ENCODE results near the gene NGF. TPM values are rescaled to one million over a fixed set of nuclear protein-coding genes. Genes with fewer than 3 reads are reported as not detected.

NGF gene
- total and polyA plus RNA-seq, 2 of the 8 experiments (the other 6 are each of a cell fraction or from before 2014, with no cell fraction given) = 1.6 TPM; not detected in 1

DNA sequence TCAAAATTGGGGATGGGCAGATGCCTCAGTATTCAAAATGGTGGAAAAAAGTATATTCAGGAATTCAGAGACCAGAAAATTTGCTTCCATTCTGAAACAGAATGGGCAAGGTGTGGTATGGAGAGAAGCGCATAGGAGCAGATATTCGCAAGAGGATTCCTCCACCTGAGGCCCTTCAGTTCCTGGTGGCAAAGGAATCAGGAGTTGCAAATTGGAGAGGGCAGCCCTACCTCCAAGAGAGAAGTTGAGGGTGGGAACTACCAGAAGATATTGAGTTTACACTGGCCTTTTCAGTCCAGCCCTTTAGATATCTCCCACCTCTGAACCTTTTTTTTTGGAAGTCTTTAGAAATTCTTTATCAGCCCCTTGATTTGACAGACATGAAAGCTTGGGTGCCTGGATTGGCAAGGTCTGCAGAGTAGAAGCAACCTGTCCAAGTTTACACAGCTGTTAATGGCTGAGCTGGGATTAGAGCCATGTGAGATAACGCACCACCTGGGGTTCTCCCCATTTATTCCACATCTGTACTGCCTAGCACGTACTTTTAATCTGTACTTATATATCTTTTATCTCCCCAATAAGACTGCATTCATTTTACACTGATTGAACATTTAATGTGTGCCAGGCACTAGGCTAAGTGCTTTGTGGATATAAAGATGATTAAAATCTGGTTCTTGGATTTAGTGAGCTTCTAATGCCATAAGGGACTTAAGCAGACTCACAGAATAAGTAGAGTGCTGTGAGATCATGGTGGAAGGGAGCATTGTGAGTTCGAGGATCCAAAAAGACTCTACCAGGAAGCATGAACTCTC lies 99.5 kb downstream of the NGF start:
- Histone ChIP-seq H3K4me2 (ENCODE audit: insufficient read depth in 1 of 2, low read depth in 2 of 2, low read length in 2 of 2) (no peak overlapping the region), H2BK5ac (ENCODE audit: low read depth, low read length) (no peak overlapping the region), H4K20me1 (replicated peaks in 1 of 2; ENCODE audit: control insufficient read depth in 1 of 2, insufficient read depth in 2 of 2, low read length in 2 of 2) (no peaks in the 10 kb centered on the region), H3K18ac (ENCODE audit: extremely low read depth, low read length) (no peak overlapping the region), H2BK12ac (ENCODE audit: low read depth, low read length) (no peak overlapping the region), H3K56ac (replicated peaks; ENCODE audit: insufficient read length, low read depth, low read length) (no peak overlapping the region), H3K27me3 (replicated peaks in 1 of 4; ENCODE audit: control insufficient read depth in 3 of 4, extremely low read depth in 1 of 4, insufficient read depth in 3 of 4, low read length in 3 of 4) (peaks cover 0 to 1% (median 0%) of the 10 kb centered on the region in 4 experiments; a peak in 1 of 7 replicates), H3K79me2 (ENCODE audit: control insufficient read depth in 1 of 2, insufficient read depth in 2 of 2, low read length in 2 of 2) (no peaks in the 10 kb centered on the region), H3K4ac (replicated peaks; ENCODE audit: insufficient read length, low read depth, low read length) (no peak overlapping the region), H4K8ac (ENCODE audit: extremely low read depth, insufficient read depth, low read length) (no peak overlapping the region), H3K4me3 (ENCODE audit: extremely low read depth in 1 of 4, insufficient read depth in 2 of 4, low read depth in 3 of 4, low read length in 4 of 4) (no peak overlapping the region), H3K79me1 (ENCODE audit: low read depth, low read length) (no peaks in the 10 kb centered on the region), H2BK20ac (ENCODE audit: low read length) (no peak overlapping the region), H2AK5ac (ENCODE audit: low read depth, low read length) (no peak overlapping the region), H2AFZ (ENCODE audit: low read length) (no peak overlapping the region), H4K91ac (replicated peaks; ENCODE audit: insufficient read length, low read length) (no peak overlapping the region), H3K23me2 (ENCODE audit: low read depth, low read length) (no peaks in the 10 kb centered on the region), H2BK120ac (replicated peaks; ENCODE audit: low read depth, low read length) (no peak overlapping the region), H3K23ac (ENCODE audit: insufficient read length) (no peak overlapping the region), H3K9me3 (ENCODE audit: insufficient read depth in 2 of 2, low read depth in 1 of 2, low read length in 1 of 2) (no peaks in the 10 kb centered on the region), H3K27ac (ENCODE audit: low read depth, low read length) (no peak overlapping the region), H3K9ac (replicated peaks in 1 of 4; ENCODE audit: extremely low read depth in 1 of 4, low read depth in 3 of 4, low read length in 3 of 4) (no peak overlapping the region), H4K5ac (ENCODE audit: insufficient read length, low read depth, low read length) (no peak overlapping the region), H3K36me3 (ENCODE audit: control insufficient read depth in 2 of 4, insufficient read depth in 4 of 4, low read length in 3 of 4) (no peaks in the 10 kb centered on the region), H3K4me1 (replicated peaks in 1 of 4; ENCODE audit: control insufficient read depth in 3 of 4, insufficient read depth in 4 of 4, low read length in 3 of 4) (no peaks in the 10 kb centered on the region; a peak in 1 of 7 replicates), H3K14ac (ENCODE audit: insufficient read length) (no peak overlapping the region), H2BK15ac (ENCODE audit: low read length) (no peak overlapping the region)
- CTCF ChIA-PET (ENCODE audit: partially characterized antibody) = interaction anchor here (0.8 to 1.0 kb wide), 3 partner anchors 34 to 269 kb away, joined by 3 to 4 read pairs (median 4); no protein-coding TSS in a partner anchor
- DNase-seq (ENCODE audit: low read depth in 1 of 2, low spot score in 2 of 2) = no peak
- FAIRE-seq = no peak
- 89% methylated on average over 5 of the region's 5 CpGs; no CpG with 5 or more reads in 1 of the 2 experiments for WGBS, 2 experiments (ENCODE audit: extremely low coverage in 1 of 2, insufficient coverage in 1 of 2, insufficient read length in 1 of 2, insufficient replicate concordance in 2 of 2, low coverage in 1 of 2, low lambda C conversion rate in 2 of 2, missing lambda C conversion rate in 1 of 2)
- POLR2A ChIA-PET (ENCODE audit: partially characterized antibody) = no interaction called here
- TF ChIP-seq BCL11A (IDR thresholded peaks at IDR 0.05; ENCODE audit: low read depth in 2 of 2, low read length in 2 of 2) = no peak
- TF ChIP-seq SIX5 (IDR thresholded peaks at IDR 0.05; ENCODE audit: low read depth, low read length) = no peak
- TF ChIP-seq HDAC2 (IDR thresholded peaks at IDR 0.05; ENCODE audit: borderline replicate concordance in 1 of 2, low read depth in 2 of 2, low read length in 2 of 2) = no peak
- no peak for TF ChIP-seq TCF12 (IDR thresholded peaks at IDR 0.05; ENCODE audit: low read depth, low read length)
- no peak for TF ChIP-seq ATF3 (IDR thresholded peaks at IDR 0.05; ENCODE audit: insufficient read depth, low read depth, low read length)
- TF ChIP-seq KDM4A (IDR thresholded peaks at IDR 0.05; ENCODE audit: low read depth, low read length, severe bottlenecking) = no peak
- TF ChIP-seq SIN3A (conservative IDR thresholded peaks at IDR 0.05 in 1 of 2, IDR thresholded peaks at IDR 0.05 in 1 of 2; ENCODE audit: low read depth in 1 of 2, low read length in 2 of 2) = no peak
- no peak for TF ChIP-seq SP4 (IDR thresholded peaks at IDR 0.05; ENCODE audit: low read length)
- TF ChIP-seq SP2 (IDR thresholded peaks at IDR 0.05; ENCODE audit: low read length) = no peak

All from H1 (cell line).